Retinal pigment epithelial cell (primary cell): Measurements from ENCODE around the gene APBB1.

Source experiments
- DNase-seq: peaks from one replicate; pipeline ENCODE4 v3.0.0-alpha.2; 2010; ENCODE audit warnings: low read depth
- H3K4me3 ChIP-seq: 2 replicates; pipeline ENCODE4 v1.5.1; 2011; ENCODE audit warnings: mild to moderate bottlenecking, low read length, control low read depth, moderate library complexity
- CTCF ChIP-seq: conservative IDR thresholded peaks from 2 replicates; pipeline ENCODE4 v1.5.1; 2011; ENCODE audit warnings: low read depth, low read length, control low read depth, inconsistent platforms

The APBB1 gene

GRCh38 chr11:6405846-6406245 lies 13.0 kb downstream of the APBB1 start:
- H3K4me3 ChIP-seq, result no peak overlapping the region
- DNase-seq, result no peak
- no peak for TF ChIP-seq CTCF

GRCh38 chr11:6405052-6405667 lies 13.7 kb downstream of the APBB1 start:
- no peak overlapping the region for H3K4me3 ChIP-seq
- peak; percentile 84 for DNase-seq

GRCh38 chr11:6404342-6405051 lies 14.4 kb downstream of the APBB1 start:
- DNase-seq, result no peak
- H3K4me3 ChIP-seq, result no peak overlapping the region
- no peak for TF ChIP-seq CTCF

More at GRCh38 chr11:6405052-6405667, 13.7 kb downstream of the APBB1 start:
- no peak for TF ChIP-seq CTCF

- no peak overlapping the region for H3K4me3 ChIP-seq
- no peak for TF ChIP-seq CTCF
- no peak for DNase-seq
These were observed 15.4 kb downstream of the APBB1 start for GRCh38 chr11:6403539-6403938.

- no peak overlapping the region for H3K4me3 ChIP-seq
- no peak for TF ChIP-seq CTCF
- DNase-seq, result no peak
These were observed 16.3 kb downstream of the APBB1 start for GRCh38 chr11:6402561-6402981.

- DNase-seq, result no peak
- no peak overlapping the region for H3K4me3 ChIP-seq
- no peak for TF ChIP-seq CTCF
These were observed 16.8 kb downstream of the APBB1 start for GRCh38 chr11:6402061-6402470.

- DNase-seq, result no peak
- H3K4me3 ChIP-seq, result no peak overlapping the region
- TF ChIP-seq CTCF, result no peak
These were observed 17.4 kb downstream of the APBB1 start for GRCh38 chr11:6401464-6401863.
